Measurements from ENCODE around the gene OR1A1. TPM values are rescaled to one million over a fixed set of nuclear protein-coding genes. Genes with fewer than 3 reads are reported as not detected.

The OR1A1 gene, protein sequence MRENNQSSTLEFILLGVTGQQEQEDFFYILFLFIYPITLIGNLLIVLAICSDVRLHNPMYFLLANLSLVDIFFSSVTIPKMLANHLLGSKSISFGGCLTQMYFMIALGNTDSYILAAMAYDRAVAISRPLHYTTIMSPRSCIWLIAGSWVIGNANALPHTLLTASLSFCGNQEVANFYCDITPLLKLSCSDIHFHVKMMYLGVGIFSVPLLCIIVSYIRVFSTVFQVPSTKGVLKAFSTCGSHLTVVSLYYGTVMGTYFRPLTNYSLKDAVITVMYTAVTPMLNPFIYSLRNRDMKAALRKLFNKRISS
- total RNA-seq, result not detected in 2 replicates

DNA sequence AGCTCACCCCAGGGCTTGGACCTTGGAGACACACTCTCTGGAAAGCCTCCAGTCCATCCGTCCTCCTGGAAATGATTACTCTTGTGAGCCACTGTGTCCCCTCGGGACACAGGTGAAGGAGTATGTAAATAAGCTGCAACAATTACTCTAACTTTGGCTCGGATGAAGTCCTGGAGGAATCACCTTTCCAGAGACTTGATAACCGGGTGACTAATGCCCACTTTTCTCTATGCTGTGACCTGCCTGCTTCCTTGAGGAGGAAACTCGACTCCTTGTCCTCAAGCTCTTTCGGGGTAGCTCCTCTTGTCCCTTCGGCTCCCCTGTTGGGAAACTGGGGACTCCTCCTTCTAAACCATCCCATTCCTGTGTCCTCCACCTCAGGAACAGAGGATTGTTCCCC lies at the start of gene OR1A1:
Gene OR1A1 (plus strand): TSS at position 301 of the 400 bp plus-strand sequence. CDS start 7,954 bp downstream, outside the sequence.

DNA sequence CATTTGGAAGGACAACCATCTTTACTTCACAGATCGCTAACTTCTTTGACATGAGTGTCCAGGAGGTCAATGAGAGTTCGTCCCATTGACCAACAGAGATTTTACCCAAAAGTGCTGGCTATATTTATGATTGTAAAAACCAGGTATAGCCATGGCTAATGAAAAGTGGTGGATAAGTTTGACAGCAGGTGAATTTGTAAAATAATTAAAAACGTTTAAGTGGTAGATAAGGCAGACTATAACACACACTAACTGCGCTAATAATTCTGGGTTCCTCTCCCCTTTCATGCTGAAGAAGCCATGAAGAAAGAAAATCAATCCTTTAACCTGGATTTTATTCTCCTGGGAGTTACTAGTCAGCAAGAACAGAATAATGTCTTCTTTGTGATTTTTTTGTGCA lies 10.2 kb upstream of the OR1A1 start, which contains the start of gene OR1A2:
Gene OR1A2 (plus strand): TSS at position 301 of the 400 bp plus-strand sequence. CDS start 0 bp downstream, at position 301.

Other genes starting within 250 kb of the OR1A1 start
- gene OR1D5, start 144.1 kb upstream of the OR1A1 start, total RNA-seq, result not detected in 2 replicates
- gene OR1D2, start 103.2 kb upstream of the OR1A1 start, total RNA-seq, result not detected in 2 replicates
- gene OR1G1, start 80.1 kb upstream of the OR1A1 start, total RNA-seq, result not detected in 2 replicates
- gene OR1A2, start 10.1 kb upstream of the OR1A1 start, total RNA-seq, result not detected in 2 replicates
- not detected in 2 replicates for gene OR3A1, start 90.7 kb downstream of the OR1A1 start, total RNA-seq
- gene OR3A2, start 178.6 kb downstream of the OR1A1 start, total RNA-seq, result not detected in 2 replicates
- not detected in 2 replicates for gene OR1E1, start 190.7 kb downstream of the OR1A1 start, total RNA-seq
- gene OR3A3, start 203.7 kb downstream of the OR1A1 start, total RNA-seq, result not detected in 2 replicates
- gene OR1E2, start 226.2 kb downstream of the OR1A1 start, total RNA-seq, result not detected in 2 replicates